WERI-Rb-1 (cell line): Measurements from ENCODE around the gene DDX10.

Experiments used
- DNase-seq: peaks from one replicate; pipeline ENCODE4 v3.0.0-alpha.2; 2020
- H3K27ac ChIP-seq: fragments of 250-450 bp; sonication (Bioruptor Pico); 2 replicates; pipeline ENCODE4 v1.5.1; 2020; ENCODE audit warnings: mild to moderate bottlenecking, moderate library complexity
- H3K27me3 ChIP-seq: fragments of 250-450 bp; sonication (Bioruptor Pico); 2 replicates; pipeline ENCODE4 v1.5.1; 2021; ENCODE audit warnings: mild to moderate bottlenecking, low read depth, moderate library complexity; ENCODE audit not compliant: insufficient read depth, severe bottlenecking
- H3K36me3 ChIP-seq: fragments of 250-450 bp; sonication (Bioruptor Pico); 2 replicates; pipeline ENCODE4 v1.5.1; 2020; ENCODE audit warnings: mild to moderate bottlenecking, moderate library complexity
- H3K4me3 ChIP-seq: 2 replicates; pipeline ENCODE4 v1.5.1; 2011; ENCODE audit warnings: low read depth, mild to moderate bottlenecking, control low read depth, low read length
- H3K9me3 ChIP-seq: fragments of 250-450 bp; sonication (Bioruptor Pico); 2 replicates; pipeline ENCODE4 v1.5.1; 2021; ENCODE audit warnings: mild to moderate bottlenecking, moderate library complexity; ENCODE audit not compliant: severe bottlenecking
- CTCF ChIP-seq: IDR thresholded peaks from 2 replicates; pipeline ENCODE4 v1.5.1; 2011; ENCODE audit warnings: low read depth, mild to moderate bottlenecking, control low read depth, inconsistent platforms, low read length

Gene DDX10

GRCh38 chr11:108887436-108888238, 222.8 kb downstream of the DDX10 start:
- Histone ChIP-seq H3K27me3 (no peaks in the 10 kb centered on the region), H3K4me3 (no peak overlapping the region), H3K36me3 (no peaks in the 10 kb centered on the region), H3K9me3 (no peaks in the 10 kb centered on the region), H3K27ac (no peak overlapping the region)
- no peak for TF ChIP-seq CTCF
- DNase-seq = no peak

- Histone ChIP-seq H3K27ac (no peak overlapping the region), H3K4me3 (no peak overlapping the region), H3K9me3 (no peaks in the 10 kb centered on the region), H3K36me3 (no peaks in the 10 kb centered on the region), H3K27me3 (no peaks in the 10 kb centered on the region)
- DNase-seq = no peak
- TF ChIP-seq CTCF = no peak
Observed at GRCh38 chr11:108890482-108891105, 225.7 kb downstream of the DDX10 start.

GRCh38 chr11:108891143-108891542, 226.3 kb downstream of the DDX10 start:
- Histone ChIP-seq H3K27ac (no peak overlapping the region), H3K9me3 (no peaks in the 10 kb centered on the region), H3K27me3 (no peaks in the 10 kb centered on the region), H3K36me3 (no peaks in the 10 kb centered on the region), H3K4me3 (no peak overlapping the region)
- DNase-seq = no peak
- no peak for TF ChIP-seq CTCF

GRCh38 chr11:108891909-108892511, 227.1 kb downstream of the DDX10 start:
- Histone ChIP-seq H3K4me3 (no peak overlapping the region), H3K9me3 (no peaks in the 10 kb centered on the region), H3K27ac (no peak overlapping the region), H3K36me3 (no peaks in the 10 kb centered on the region), H3K27me3 (no peaks in the 10 kb centered on the region)
- DNase-seq = no peak
- no peak for TF ChIP-seq CTCF

- Histone ChIP-seq H3K4me3 (no peak overlapping the region), H3K9me3 (no peaks in the 10 kb centered on the region), H3K36me3 (no peaks in the 10 kb centered on the region), H3K27me3 (no peaks in the 10 kb centered on the region), H3K27ac (no peak overlapping the region)
- no peak for TF ChIP-seq CTCF
- no peak for DNase-seq
Observed at GRCh38 chr11:108895579-108896480, 231.0 kb downstream of the DDX10 start.
